Astrocyte of the cerebellum (primary cell): ENCODE data around the gene ADAM22.

Source experiments
- DNase-seq: peaks from one replicate; pipeline ENCODE4 v3.0.0-alpha.2; 2011; ENCODE audit warnings: low read depth
- H3K4me3 ChIP-seq: 2 replicates; pipeline ENCODE4 v1.5.1; 2011; ENCODE audit warnings: mild to moderate bottlenecking, low read depth, low read length, moderate library complexity
- CTCF ChIP-seq: IDR thresholded peaks from 2 replicates; pipeline ENCODE4 v1.5.1; 2012; ENCODE audit warnings: low read length, low read depth, moderate library complexity, mild to moderate bottlenecking; ENCODE audit errors: missing control alignments
- in situ Hi-C: cut with HindIII; loops from 2 replicates; pipeline ENCODE4 v1.10.0; 2017; ENCODE audit warnings: low sequenced_read_pairs

Gene ADAM22

DNA sequence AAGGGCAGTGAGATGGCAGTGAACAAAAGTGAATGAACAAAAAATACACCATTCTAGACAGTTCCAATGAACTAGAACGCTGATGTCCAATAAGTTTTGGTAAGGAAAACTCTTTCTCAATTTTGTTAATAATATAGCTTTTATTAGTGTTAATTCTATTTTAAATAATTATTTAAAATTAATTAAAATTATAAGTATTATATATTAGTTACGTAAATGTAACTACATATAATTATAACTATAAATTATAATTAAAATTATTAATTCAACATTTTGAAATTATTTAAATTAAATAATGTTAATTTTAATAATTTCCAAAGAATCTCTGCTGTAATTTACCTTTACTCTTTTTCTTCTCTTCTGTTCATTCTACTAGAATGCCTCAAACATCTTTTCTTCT is 280.4 kb downstream of the ADAM22 start:
- no peak overlapping the region for H3K4me3 ChIP-seq
- DNase-seq, result no peak
- no peak for TF ChIP-seq CTCF
- in situ Hi-C loops, result no loop called here

DNA sequence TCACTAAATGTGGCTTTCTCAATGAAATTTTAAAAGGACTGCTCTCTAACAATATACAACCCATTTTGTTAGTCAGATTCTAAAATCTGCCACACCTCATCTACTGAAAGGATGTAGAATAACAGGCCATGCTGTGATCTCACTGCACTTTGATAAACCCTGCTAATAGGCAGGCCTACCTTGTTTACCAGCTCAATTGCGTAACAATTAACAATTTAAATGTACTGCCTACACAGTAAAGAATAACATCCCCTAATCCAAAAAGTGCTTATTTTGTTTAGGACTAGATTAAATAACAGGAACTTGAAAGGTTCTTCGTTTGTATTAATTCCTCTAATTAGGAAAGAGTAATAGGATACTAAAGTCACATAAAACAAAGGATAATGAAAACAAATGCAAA is 281.2 kb downstream of the ADAM22 start:
- no peak for DNase-seq
- H3K4me3 ChIP-seq, result no peak overlapping the region
- TF ChIP-seq CTCF, result no peak
- in situ Hi-C loops, result no loop called here

DNA sequence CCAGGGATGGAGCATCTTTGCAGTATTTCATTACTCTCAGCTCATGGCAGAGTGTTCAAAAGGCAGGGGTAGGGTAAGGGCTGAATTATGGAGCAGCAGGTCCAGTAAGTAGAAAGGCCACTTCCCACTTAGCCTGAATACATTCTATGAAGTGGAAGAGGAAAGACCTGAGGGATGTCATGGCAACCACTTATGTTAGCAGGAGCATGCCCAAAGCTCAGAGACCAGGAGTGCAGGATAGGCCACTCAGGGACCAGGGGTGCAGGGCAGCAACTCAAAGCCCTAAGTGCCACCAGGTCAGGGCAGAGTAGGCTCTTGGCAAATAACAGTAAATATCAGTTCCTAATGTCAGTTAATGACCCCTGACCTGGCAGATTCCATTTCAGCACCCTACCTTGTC is 282.2 kb downstream of the ADAM22 start:
- H3K4me3 ChIP-seq, result no peak overlapping the region
- in situ Hi-C loops, result no loop called here
- TF ChIP-seq CTCF, result no peak
- DNase-seq, result no peak

DNA sequence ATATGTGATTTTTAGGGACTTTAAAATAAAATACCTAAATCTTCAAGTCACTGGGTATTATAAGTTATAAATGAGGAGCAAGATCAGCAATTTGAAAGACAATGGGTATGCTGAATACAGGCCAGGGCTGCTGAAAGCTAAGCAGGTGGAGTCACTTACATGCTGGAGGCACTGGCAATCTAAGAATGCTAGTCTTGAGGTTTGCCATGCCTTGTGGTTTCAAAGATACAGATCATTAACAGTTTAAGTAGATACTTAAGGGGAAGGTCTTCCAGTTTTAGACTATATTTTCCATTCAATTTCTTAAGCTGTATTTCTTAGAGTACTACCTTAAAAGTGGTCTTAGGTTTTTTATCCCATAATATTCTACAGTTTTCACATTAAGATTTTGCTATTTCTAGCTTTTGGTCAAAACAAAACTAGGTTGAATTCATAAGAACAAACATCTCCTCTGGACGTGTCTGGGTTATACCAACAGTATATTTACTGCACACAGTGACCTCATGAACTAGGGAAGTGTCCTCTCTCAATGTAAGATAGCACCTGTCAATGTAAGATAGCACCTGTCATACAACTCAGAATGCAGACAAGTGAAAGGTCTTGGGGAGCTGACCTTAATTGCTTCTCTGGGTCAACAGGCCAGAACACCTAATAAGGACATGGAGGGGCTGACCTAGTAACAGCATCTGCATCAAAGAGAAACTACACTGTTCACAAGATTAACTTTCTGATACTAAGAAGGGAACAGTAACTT is 283.8 kb downstream of the ADAM22 start:
- no peak for TF ChIP-seq CTCF
- peak overlapping the region; percentile 87 for H3K4me3 ChIP-seq
- in situ Hi-C loops, result no loop called here
- no peak for DNase-seq

- in situ Hi-C loops, result no loop called here
- no peak for DNase-seq
- TF ChIP-seq CTCF, result no peak
- H3K4me3 ChIP-seq, result peak overlapping the region; percentile 87
Observed at GRCh38 chr7:88218429-88218745, 284.3 kb downstream of the ADAM22 start.

- peak overlapping the region; percentile 87 for H3K4me3 ChIP-seq
- TF ChIP-seq CTCF, result no peak
- DNase-seq, result peak; percentile 33
- in situ Hi-C loops, result no loop called here
Observed at GRCh38 chr7:88218836-88219605, 285.0 kb downstream of the ADAM22 start.
